ENCODE measurements around the gene DICER1.
"Not testable (repeated sequence)": the region's sequence is repeated elsewhere in the genome, so short reads cannot be mapped to it uniquely, and the experiment has no call there.

DICER1 gene

GRCh38 chr14:95157327-95158189, at the start of gene DICER1:
TSS of gene DICER1 (minus strand) at chr14:95157529. CDS start at chr14:95133458, 24,071 bp downstream.
- peak; percentile 98 for DNase-seq

- DNase-seq, result no peak
Measured at GRCh38 chr14:95206534-95206933, 49.2 kb upstream of the DICER1 start.

GRCh38 chr14:95204705-95205104, 47.4 kb upstream of the DICER1 start:
- no peak for DNase-seq

DNA sequence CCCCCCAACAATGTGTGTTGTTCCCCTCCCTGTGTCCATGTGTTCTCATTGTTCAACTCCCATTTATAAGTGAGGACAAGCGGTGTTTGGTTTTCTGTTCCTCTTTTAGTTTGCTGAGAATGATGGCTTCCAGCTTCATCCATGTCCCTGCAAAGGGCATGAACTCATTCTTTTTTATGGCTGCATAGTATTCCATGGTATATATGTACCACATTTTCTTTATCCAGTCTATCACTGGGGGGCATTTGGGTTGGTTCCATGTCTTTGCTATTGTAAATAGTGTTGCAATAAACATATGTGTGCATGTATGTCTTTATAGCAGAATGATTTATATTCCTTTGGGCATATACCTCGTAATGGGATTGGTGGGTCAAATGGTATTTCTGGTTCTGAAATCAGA, 44.4 kb upstream of the DICER1 start:
- not testable (repeated sequence) for DNase-seq

DNA sequence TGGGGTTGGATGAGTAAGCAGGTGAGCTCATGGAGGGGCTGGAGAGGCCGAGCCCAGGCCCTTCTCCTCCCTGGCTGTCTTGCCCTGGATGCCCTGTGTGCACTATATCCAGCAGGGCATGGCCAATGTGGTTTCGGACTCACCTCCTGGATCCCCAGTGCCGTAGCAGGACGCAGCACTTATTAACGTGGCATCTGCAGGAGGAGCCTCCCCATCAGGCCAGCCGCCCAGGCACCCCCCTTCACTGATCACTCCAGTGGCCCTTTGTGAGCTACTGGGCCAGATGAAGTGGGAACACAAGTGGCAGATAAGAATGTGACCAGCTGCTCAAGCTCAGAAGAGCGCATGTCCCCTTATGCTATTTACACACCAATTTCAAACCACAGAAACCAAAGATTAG, 43.1 kb upstream of the DICER1 start:
- no peak for DNase-seq

GRCh38 chr14:95199298-95199983, 42.1 kb upstream of the DICER1 start:
- DNase-seq, result no peak

DNA sequence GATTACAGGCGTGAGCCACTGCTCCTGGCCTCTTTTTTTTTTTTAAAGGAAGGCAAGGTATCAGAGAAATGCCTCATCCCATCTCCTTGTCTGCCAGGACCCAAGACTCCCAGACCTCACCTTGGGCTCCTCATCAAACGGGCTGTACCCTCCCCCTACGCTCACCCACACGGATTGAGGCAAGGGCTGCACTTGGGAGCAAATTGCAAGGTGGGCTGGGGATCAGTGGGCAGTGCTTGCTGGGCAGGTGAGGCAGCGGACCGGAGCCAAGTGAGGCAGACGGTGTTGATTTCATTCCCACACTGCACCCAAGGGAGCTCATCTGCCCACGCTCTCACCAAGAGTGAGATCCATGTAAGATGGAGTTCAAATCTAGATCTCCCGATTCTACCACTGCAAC, 41.0 kb upstream of the DICER1 start:
- DNase-seq, result no peak

- DNase-seq, result no peak
Measured at GRCh38 chr14:95197551-95197950, 40.2 kb upstream of the DICER1 start.

DNA sequence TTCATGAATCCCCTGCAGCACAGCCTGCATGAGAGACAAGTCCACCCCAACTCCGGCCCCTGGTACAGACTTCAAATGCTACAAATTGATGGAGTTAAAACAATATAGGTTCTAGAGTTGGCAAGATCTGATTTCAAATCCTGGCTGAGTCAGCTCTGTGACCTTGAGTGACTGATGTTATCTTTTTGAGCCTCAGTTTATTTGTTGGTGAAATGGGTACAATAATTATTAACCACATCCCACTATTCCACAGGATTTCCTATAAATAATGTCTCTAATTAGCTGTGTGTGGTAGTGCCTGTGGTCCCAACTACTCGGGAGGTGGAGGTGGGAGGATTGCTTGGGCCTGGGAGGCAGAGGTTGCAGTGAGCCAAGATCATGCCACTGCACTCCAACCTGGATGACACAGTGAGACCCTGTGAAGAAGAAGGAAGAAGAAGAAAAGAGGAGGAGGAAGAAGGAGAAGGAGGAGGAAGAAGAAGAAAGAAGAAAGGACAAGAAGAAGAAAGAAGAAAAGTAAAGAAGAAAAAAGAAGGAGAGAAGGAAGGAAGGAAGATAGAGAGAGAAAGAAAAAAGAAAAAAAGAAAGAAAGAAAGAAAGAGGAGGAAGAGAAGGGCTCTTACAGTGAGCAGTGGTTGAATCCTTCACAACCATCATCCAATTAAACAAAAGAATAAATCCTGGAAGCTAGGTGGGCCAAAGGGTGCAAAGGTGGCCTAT, 39.7 kb upstream of the DICER1 start:
- no peak for DNase-seq

DNA sequence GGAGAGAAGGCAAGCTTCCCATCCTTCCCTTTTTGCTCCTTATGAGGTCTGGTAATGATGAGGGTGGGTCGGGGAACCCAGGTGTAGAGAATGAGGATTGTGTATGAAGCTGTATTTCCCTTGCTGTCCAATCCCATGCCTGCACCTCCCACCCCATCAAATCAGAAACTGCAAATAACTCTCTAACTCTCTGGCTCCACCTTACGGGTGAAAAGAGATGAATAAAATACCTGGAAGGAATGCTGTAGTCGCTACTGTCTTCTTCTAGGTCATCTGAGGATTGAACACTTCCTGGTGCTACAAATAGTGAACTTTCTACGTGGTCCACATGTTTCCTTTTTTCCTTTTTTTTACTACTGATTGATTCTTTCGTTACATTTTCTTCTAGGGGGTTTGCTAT, 38.9 kb upstream of the DICER1 start:
- no peak for DNase-seq

- no peak for DNase-seq
Measured at GRCh38 chr14:95195031-95195430, 37.7 kb upstream of the DICER1 start.

- no peak for DNase-seq
Measured at GRCh38 chr14:95193081-95193480, 35.8 kb upstream of the DICER1 start.

DNA sequence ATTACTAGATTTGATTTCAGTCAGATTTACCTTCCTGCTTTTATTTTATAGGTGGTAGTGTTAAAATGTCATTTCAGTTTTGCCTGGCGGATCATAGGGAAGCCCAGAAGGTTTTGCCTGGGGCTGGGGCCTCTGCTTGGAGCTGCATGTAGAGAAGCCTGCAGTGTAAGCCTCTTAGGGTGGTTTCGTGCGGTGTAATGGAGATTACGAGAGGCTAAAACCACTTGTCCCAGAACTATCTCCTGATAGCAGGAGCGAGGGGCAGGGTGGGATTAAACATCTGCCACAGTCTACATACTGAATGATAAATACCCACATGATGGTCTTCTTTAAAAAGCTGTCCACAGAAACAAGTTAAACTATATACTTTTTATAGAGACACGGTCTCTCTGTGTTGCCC, 35.0 kb upstream of the DICER1 start:
- DNase-seq, result no peak

DNA sequence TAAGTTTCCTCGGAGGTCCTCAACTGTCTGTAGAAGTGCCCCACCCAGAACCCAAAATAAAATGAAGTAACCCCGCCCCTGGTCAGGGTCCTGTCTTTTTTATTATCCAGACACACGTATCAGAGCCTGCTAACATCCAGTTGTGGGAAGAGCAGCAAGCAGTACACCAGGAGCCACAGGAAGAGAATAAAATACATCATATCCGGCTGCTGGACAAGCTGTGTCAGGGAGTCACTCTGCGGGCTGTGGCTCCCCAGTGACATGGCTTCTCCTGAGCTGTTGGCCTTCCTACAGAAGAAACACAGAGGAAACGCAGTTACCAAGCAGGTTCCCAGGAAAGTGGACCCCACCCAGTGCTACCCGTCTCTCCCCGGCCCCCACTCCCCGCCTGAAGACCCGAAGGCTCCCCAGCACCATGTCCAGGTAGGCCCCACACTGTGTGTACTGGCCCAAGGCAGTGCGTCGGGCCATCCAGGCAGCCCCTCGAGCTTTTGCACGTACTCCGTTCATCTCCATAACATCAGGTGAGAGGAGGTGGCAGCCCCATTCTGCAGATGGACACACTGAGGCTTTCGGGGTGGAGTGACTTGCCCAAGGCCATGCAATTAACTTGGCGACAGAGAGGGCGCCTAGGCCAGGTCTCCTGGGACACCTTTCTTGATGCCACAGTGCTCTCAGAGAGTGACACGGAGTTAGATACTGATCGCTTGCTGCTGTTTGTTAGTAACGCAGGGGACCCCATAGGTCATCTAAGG, 34.3 kb upstream of the DICER1 start:
- DNase-seq, result no peak

DNA sequence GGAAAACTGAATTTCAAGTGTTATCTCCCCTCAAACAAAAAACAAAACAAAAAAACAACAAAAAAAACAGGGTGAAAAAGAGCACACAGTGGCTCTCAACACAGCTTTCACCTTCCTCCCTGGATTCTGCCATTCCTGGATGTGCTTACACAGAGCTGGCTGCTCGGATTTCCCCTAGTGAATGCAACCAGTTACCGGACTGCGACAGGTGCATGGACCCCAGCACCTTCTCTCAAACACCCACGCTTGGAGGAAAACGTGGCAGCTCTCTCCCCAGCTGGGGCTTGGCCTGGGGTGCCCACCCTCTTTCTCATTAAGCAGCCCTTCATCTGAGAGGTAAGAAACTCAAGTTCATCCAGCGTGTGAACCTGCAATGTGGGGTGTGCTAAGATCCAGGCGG, 33.5 kb upstream of the DICER1 start:
- DNase-seq, result no peak

DNA sequence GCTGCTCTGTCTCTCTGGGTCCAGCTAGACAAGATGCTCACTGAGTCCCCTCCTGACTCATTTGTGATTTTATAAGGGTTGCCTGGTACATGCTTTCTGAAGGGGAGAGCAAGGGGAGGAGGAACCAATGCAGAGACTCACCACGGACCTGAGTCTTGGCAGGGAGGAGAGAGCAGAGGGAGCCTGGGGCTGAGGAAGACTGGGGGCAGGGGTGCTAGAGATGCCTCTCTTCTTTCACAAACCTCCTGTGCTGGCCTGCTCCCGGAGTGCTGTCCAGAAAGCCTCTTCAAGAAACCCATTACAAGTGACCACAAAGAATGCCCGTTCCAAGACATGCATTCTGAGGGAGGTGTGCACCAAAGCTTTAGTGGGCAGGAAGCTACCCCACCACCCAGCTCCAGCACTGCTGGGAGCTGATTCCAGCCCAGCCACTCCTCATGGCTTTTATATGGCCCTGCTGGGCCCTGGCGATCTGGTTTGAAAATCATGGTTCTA, 33.1 kb upstream of the DICER1 start:
- DNase-seq, result no peak

- DNase-seq, result no peak
Measured at GRCh38 chr14:95189367-95190132, 32.2 kb upstream of the DICER1 start.

GRCh38 chr14:95188380-95188779, 31.1 kb upstream of the DICER1 start:
- DNase-seq, result no peak

DNA sequence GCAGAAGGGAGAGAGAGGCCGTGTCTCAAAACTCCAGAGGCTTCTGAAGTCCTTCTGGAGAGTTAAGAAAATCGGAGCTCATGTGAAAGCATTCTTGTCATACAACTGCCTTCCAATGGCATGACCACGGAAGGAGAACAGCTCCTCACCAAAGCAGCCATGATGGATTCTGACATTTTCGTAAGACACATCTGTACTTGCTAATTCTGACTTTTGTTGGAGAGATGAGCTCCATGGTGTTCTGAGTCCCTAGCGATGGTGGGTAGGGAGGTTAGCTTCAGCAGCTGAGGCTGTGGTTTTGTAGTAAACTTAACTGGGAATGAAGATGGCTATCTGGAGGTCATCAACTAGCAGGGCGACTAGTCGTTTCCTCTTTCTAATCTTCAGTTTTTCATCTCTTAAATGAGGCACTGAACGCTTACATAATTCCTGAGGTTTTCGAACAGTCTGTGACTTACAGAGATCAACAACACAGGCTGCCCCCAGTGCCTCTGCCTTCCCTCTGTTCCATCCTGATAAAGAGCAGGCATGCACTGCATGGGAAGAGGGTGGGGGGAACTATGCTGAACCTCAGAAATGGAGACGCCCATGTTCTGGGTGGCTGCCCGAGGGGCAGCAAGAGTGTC, 28.6 kb upstream of the DICER1 start:
- no peak for DNase-seq

- no peak for DNase-seq
Measured at GRCh38 chr14:95185033-95185766, 27.9 kb upstream of the DICER1 start.

DNA sequence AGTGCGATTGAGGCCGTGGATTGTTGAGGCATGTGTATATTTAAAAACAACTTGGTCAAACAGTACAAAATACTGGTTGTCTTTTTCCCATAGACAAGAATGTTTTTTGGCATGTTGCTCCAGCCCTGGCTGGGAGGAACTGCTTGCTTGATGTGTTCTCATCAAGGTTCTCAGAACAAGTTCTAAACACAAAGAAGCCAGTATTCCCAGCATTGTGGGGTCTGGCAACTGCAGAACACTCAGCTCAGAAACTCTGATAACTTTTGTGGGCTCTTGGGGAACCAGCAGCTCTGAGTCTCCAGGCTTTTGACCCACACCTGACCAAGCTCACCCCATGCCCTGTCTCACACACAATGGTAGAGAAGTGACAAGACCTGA, 27.1 kb upstream of the DICER1 start:
- no peak for DNase-seq

All from midbrain (tissue), 1 donor.